ENCODE data around the gene RAET1G.
"Not testable (repeated sequence)": the region's sequence is repeated elsewhere in the genome, so short reads cannot be mapped to it uniquely, and the experiment has no call there.

The RAET1G gene

GRCh38 chr6:149953934-149954327, 31.0 kb upstream of the RAET1G start:
- not testable (repeated sequence) for DNase-seq

- DNase-seq = not testable (repeated sequence)
Measured at GRCh38 chr6:149953390-149953789, 30.5 kb upstream of the RAET1G start.

GRCh38 chr6:149951626-149952025, 28.7 kb upstream of the RAET1G start:
- no peak for DNase-seq

GRCh38 chr6:149951096-149951495, 28.2 kb upstream of the RAET1G start:
- DNase-seq = no peak

GRCh38 chr6:149950423-149950822, 27.5 kb upstream of the RAET1G start:
- DNase-seq = no peak

- DNase-seq = no peak
Measured at GRCh38 chr6:149948616-149949015, 25.7 kb upstream of the RAET1G start.

- DNase-seq = no peak
Measured at GRCh38 chr6:149948011-149948410, 25.1 kb upstream of the RAET1G start.

GRCh38 chr6:149947533-149947932, 24.6 kb upstream of the RAET1G start:
- not testable (repeated sequence) for DNase-seq

- not testable (repeated sequence) for DNase-seq
Measured at GRCh38 chr6:149946631-149947030, 23.7 kb upstream of the RAET1G start.

GRCh38 chr6:149945276-149945675, 22.4 kb upstream of the RAET1G start:
- DNase-seq = not testable (repeated sequence)

- DNase-seq = not testable (repeated sequence)
Measured at GRCh38 chr6:149943321-149943720, 20.4 kb upstream of the RAET1G start.

GRCh38 chr6:149942461-149942829, 19.5 kb upstream of the RAET1G start:
- no peak for DNase-seq

GRCh38 chr6:149941583-149942460, 18.9 kb upstream of the RAET1G start, which contains the start of gene ULBP2:
TSS of gene ULBP2 (plus strand) at chr6:149942014. CDS start at chr6:149942073, 59 bp downstream.
- peak; percentile 89 for DNase-seq

- no peak for DNase-seq
Measured at GRCh38 chr6:149940672-149940982, 17.7 kb upstream of the RAET1G start.

- no peak for DNase-seq
Measured at GRCh38 chr6:149939909-149940671, 17.2 kb upstream of the RAET1G start.

- no peak for DNase-seq
Measured at GRCh38 chr6:149939356-149939648, 16.4 kb upstream of the RAET1G start.

- peak; percentile 36 for DNase-seq
Measured at GRCh38 chr6:149938571-149939355, 15.8 kb upstream of the RAET1G start.

- not testable (repeated sequence) for DNase-seq
Measured at GRCh38 chr6:149938013-149938570, 15.2 kb upstream of the RAET1G start.

- DNase-seq = no peak
Measured at GRCh38 chr6:149936743-149937142, 13.8 kb upstream of the RAET1G start.

- no peak for DNase-seq
Measured at GRCh38 chr6:149935668-149936067, 12.7 kb upstream of the RAET1G start.

GRCh38 chr6:149935246-149935645, 12.3 kb upstream of the RAET1G start:
- no peak for DNase-seq

- DNase-seq = peak; percentile 61
Measured at GRCh38 chr6:149934249-149935156, 11.6 kb upstream of the RAET1G start.

Data from effector CD8-positive, alpha-beta T cell (primary cell).